ENCODE results near the gene COL6A6. TPM values are rescaled to one million over a fixed set of nuclear protein-coding genes. Genes with fewer than 3 reads are reported as not detected.

The COL6A6 gene
- total RNA-seq, 1 donor from 2014 or later: 103 TPM

DNA sequence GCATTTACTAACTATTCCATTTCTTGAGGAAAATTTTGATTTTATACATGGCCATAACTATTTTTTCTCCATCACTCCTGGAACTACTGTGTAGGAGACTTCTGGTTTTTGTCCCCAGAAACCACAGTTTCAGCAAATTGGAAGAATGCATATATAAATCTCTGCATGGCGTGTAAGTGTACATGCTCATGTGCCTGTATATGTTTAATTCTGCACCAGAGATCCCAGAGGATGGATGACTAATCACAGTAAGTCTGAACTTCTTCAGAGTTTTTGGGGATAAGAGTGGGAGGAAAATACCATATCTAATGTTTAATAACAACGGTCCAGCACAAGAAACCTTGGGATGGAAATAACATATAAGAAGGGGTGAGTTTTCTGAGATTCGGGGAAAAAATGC lies 10.9 kb upstream of the COL6A6 start:
- Histone ChIP-seq H3K4me1 (ENCODE audit: control insufficient read depth in 3 of 3, insufficient read depth in 3 of 3, low read length in 3 of 3) (peaks cover 0 to 6% (median 0%) of the 10 kb centered on the region in 3 donors), H3K9me3 (ENCODE audit: control insufficient read depth in 3 of 3, low read length in 3 of 3) (no peaks in the 10 kb centered on the region), H3K4me3 (ENCODE audit: low read length in 3 of 3) (no peak overlapping the region), H3K36me3 (ENCODE audit: control insufficient read depth in 3 of 3, insufficient read depth in 3 of 3, low read length in 3 of 3) (no peaks in the 10 kb centered on the region), H3K9ac (ENCODE audit: low read depth in 1 of 3, low read length in 3 of 3) (no peak overlapping the region), H3K27me3 (ENCODE audit: control insufficient read depth in 3 of 3, insufficient read depth in 3 of 3, low read length in 3 of 3) (no peaks in the 10 kb centered on the region), H3K27ac (ENCODE audit: low read depth, low read length) (no peak overlapping the region)

DNA sequence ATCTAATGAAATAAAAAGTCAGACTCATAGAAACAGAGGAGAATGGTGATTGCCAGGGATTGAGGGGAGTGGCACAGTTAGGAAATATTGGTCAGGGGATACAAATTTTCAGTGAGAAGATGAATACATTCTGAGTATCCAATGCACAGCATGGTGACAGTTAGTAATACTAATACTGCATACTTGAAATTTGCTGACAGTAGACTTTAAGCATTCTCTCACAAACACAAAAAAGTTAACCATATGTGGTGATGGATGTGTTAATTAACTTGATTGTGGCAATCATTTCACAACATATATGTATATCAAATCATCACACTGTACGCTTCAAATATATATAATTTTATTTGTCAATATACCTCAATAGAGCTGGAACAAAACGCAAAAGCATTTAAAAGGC lies 9.2 kb upstream of the COL6A6 start:
- H3K4me1 ChIP-seq (ENCODE audit: control insufficient read depth in 3 of 3, insufficient read depth in 3 of 3, low read length in 3 of 3): peaks cover 0 to 6% (median 0%) of the 10 kb centered on the region in 3 donors
- no peak overlapping the region for H3K4me3 ChIP-seq (ENCODE audit: low read length in 3 of 3)
- H3K9me3 ChIP-seq (ENCODE audit: control insufficient read depth in 3 of 3, low read length in 3 of 3): no peaks in the 10 kb centered on the region
- H3K36me3 ChIP-seq (ENCODE audit: control insufficient read depth in 3 of 3, insufficient read depth in 3 of 3, low read length in 3 of 3): no peaks in the 10 kb centered on the region
- no peak overlapping the region for H3K27ac ChIP-seq (ENCODE audit: low read depth, low read length)
- H3K9ac ChIP-seq (ENCODE audit: low read depth in 1 of 3, low read length in 3 of 3): no peak overlapping the region
- H3K27me3 ChIP-seq (ENCODE audit: control insufficient read depth in 3 of 3, insufficient read depth in 3 of 3, low read length in 3 of 3): no peaks in the 10 kb centered on the region

DNA sequence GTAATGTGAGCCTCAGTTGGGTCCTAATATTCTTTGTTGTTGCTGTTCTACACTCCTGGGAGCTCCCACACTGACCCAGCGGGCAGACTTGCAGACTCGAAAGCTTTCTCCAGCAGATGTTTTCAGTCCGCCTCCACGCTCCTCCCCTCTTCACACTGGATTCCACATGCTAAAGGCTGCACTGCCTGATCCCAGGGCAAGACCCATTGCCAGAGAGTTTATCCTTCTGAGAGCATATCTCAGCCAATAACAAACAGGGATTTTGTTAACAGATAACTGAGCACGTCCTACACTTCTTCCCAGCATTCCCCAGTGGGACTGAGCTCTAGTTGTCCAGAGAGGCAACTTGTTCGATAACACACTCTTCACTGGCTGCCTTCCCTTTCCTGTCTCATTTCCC lies 8.0 kb upstream of the COL6A6 start:
- Histone ChIP-seq H3K9me3 (ENCODE audit: control insufficient read depth in 3 of 3, low read length in 3 of 3) (no peaks in the 10 kb centered on the region), H3K4me3 (ENCODE audit: low read length in 3 of 3) (no peak overlapping the region), H3K27ac (ENCODE audit: low read depth, low read length) (no peak overlapping the region), H3K36me3 (ENCODE audit: control insufficient read depth in 3 of 3, insufficient read depth in 3 of 3, low read length in 3 of 3) (no peaks in the 10 kb centered on the region), H3K9ac (ENCODE audit: low read depth in 1 of 3, low read length in 3 of 3) (no peak overlapping the region), H3K27me3 (ENCODE audit: control insufficient read depth in 3 of 3, insufficient read depth in 3 of 3, low read length in 3 of 3) (no peaks in the 10 kb centered on the region), H3K4me1 (ENCODE audit: control insufficient read depth in 3 of 3, insufficient read depth in 3 of 3, low read length in 3 of 3) (peaks cover 0 to 6% (median 0%) of the 10 kb centered on the region in 3 donors)

DNA sequence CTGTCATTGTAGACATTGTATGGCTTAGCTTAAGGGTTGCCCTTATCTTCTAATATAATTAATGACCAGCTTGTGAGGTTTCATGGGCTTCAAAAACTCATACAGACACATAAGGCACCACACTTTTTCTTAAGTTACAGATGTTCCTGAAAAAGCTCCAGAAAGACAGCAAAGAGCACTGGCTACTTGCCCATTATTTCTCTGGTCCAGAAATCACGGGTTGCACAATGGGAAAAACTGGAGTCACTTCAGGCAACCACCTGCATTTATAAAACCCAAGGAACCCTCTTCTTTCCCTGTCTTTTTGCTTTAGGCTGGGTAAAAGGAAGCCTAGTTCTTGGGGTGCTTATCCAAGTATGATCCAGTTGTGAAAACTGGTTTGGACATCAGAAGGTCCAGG lies 2.3 kb upstream of the COL6A6 start:
- H3K27ac ChIP-seq (ENCODE audit: low read depth, low read length): no peak overlapping the region

DNA sequence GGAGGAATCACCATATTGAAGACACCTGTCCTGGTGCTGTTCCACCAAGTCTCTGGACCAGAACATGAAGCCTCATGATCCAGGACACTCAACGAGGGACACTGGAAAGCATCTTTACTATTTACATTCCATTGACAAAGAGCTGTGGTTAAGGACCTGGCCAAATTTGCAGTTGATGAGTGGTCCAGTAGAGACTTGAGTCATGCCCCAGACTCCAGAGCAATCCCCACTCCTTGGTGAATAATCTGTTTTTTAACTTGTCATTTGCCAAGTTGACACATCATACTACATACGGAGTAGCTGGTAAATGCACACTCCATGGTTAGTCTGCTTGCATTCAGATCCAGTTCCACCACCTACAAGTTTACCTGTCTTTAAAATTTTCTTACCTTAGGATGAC lies 1.2 kb upstream of the COL6A6 start:
- Histone ChIP-seq H3K27me3 (ENCODE audit: control insufficient read depth in 3 of 3, insufficient read depth in 3 of 3, low read length in 3 of 3) (peaks cover 15 to 26% (median 26%) of the 10 kb centered on the region in 3 donors), H3K9me3 (ENCODE audit: control insufficient read depth in 3 of 3, low read length in 3 of 3) (no peaks in the 10 kb centered on the region), H3K36me3 (ENCODE audit: control insufficient read depth in 3 of 3, insufficient read depth in 3 of 3, low read length in 3 of 3) (no peaks in the 10 kb centered on the region), H3K27ac (ENCODE audit: low read depth, low read length) (no peak overlapping the region), H3K4me3 (ENCODE audit: low read length in 3 of 3) (no peak overlapping the region), H3K4me1 (ENCODE audit: control insufficient read depth in 3 of 3, insufficient read depth in 3 of 3, low read length in 3 of 3) (no peaks in the 10 kb centered on the region), H3K9ac (ENCODE audit: low read depth in 1 of 3, low read length in 3 of 3) (no peak overlapping the region)

More for the DNA sequence above, 2.3 kb upstream of the COL6A6 start:
- H3K36me3 ChIP-seq (ENCODE audit: control insufficient read depth in 3 of 3, insufficient read depth in 3 of 3, low read length in 3 of 3): no peaks in the 10 kb centered on the region
- H3K9ac ChIP-seq (ENCODE audit: low read depth in 1 of 3, low read length in 3 of 3): no peak overlapping the region
- peaks cover 12 to 26% (median 26%) of the 10 kb centered on the region in 3 donors for H3K27me3 ChIP-seq (ENCODE audit: control insufficient read depth in 3 of 3, insufficient read depth in 3 of 3, low read length in 3 of 3)
- H3K9me3 ChIP-seq (ENCODE audit: control insufficient read depth in 3 of 3, low read length in 3 of 3): no peaks in the 10 kb centered on the region
- H3K4me3 ChIP-seq (ENCODE audit: low read length in 3 of 3): no peak overlapping the region
- H3K4me1 ChIP-seq (ENCODE audit: control insufficient read depth in 3 of 3, insufficient read depth in 3 of 3, low read length in 3 of 3): no peaks in the 10 kb centered on the region

DNA sequence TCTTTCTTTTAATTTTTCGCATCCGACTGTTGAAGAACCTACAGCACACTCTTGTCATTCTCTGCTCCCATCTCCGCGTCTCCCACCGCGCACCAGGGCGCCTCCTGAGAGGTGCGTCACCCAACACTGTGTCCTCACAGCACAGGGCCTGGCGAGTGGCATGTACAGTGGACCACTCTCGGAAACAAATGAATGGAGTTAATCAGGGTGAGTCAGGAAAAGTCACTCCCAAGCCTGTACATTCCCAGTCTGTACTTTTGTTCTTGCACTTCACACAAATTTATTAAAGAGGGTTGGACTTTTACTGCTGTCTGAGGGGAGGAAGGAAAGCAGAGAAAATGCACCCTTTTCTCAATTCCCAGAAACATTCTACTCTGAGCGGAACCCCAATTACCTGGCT lies 625 bp downstream of the COL6A6 start:
- H3K27ac ChIP-seq (ENCODE audit: low read depth, low read length): no peak overlapping the region

DNA sequence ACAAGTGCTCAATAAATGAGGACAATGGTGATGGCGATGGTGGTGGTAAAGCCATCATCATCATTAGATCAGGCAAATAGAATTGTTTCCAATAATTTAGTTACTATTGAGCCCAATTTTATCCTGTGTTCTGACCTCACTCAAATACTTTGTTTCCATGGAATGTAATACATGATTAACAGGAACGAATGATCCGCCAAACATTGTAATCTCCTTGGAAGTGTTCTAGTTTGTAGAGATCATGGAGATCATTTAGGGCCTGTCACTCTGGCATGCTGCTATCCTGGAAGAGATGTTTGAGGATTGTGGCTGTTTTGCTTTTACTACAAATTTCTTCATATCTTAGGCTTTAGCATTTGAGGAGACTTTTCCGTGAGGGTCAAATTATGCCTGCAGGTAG lies 2.8 kb downstream of the COL6A6 start:
- H3K27me3 ChIP-seq (ENCODE audit: control insufficient read depth in 3 of 3, insufficient read depth in 3 of 3, low read length in 3 of 3): peaks cover 19 to 26% (median 26%) of the 10 kb centered on the region in 3 donors

More for the DNA sequence above, 625 bp downstream of the COL6A6 start:
- Histone ChIP-seq H3K9me3 (ENCODE audit: control insufficient read depth in 3 of 3, low read length in 3 of 3) (no peaks in the 10 kb centered on the region), H3K4me1 (ENCODE audit: control insufficient read depth in 3 of 3, insufficient read depth in 3 of 3, low read length in 3 of 3) (no peaks in the 10 kb centered on the region), H3K9ac (ENCODE audit: low read depth in 1 of 3, low read length in 3 of 3) (no peak overlapping the region), H3K4me3 (ENCODE audit: low read length in 3 of 3) (peak overlapping the region in 1 of 3 donors; percentile 40), H3K36me3 (ENCODE audit: control insufficient read depth in 3 of 3, insufficient read depth in 3 of 3, low read length in 3 of 3) (no peaks in the 10 kb centered on the region), H3K27me3 (ENCODE audit: control insufficient read depth in 3 of 3, insufficient read depth in 3 of 3, low read length in 3 of 3) (peaks cover 15 to 26% (median 26%) of the 10 kb centered on the region in 3 donors)

DNA sequence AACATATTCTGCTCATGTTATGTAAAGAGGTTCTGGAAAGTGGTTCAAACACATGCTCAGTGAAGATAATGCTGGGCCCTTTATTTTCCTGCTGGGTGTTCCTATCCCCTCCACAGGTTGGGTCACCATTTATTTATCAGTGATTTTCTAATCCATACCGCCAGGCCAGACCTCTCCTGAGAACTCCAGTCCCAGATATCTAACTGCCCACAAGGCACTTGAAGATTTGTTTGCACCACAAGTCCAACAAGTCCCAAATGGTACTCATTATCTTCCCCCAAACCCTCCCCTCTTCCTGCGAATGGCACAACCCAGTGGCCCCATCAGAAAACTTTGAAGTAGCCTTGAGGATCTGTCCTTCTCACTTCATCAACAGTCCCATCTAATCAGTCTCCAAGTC lies 5.4 kb downstream of the COL6A6 start:
- peaks cover 4 to 9% (median 8%) of the 10 kb centered on the region in 3 donors for H3K27me3 ChIP-seq (ENCODE audit: control insufficient read depth in 3 of 3, insufficient read depth in 3 of 3, low read length in 3 of 3)
- no peaks in the 10 kb centered on the region for H3K36me3 ChIP-seq (ENCODE audit: control insufficient read depth in 3 of 3, insufficient read depth in 3 of 3, low read length in 3 of 3)
- H3K9ac ChIP-seq (ENCODE audit: low read depth in 1 of 3, low read length in 3 of 3): no peak overlapping the region
- H3K9me3 ChIP-seq (ENCODE audit: control insufficient read depth in 3 of 3, low read length in 3 of 3): no peaks in the 10 kb centered on the region
- no peak overlapping the region for H3K4me3 ChIP-seq (ENCODE audit: low read length in 3 of 3)
- H3K27ac ChIP-seq (ENCODE audit: low read depth, low read length): no peak overlapping the region
- no peaks in the 10 kb centered on the region for H3K4me1 ChIP-seq (ENCODE audit: control insufficient read depth in 3 of 3, insufficient read depth in 3 of 3, low read length in 3 of 3)

More for the DNA sequence above, 2.8 kb downstream of the COL6A6 start:
- Histone ChIP-seq H3K36me3 (ENCODE audit: control insufficient read depth in 3 of 3, insufficient read depth in 3 of 3, low read length in 3 of 3) (no peaks in the 10 kb centered on the region), H3K27ac (ENCODE audit: low read depth, low read length) (no peak overlapping the region), H3K4me1 (ENCODE audit: control insufficient read depth in 3 of 3, insufficient read depth in 3 of 3, low read length in 3 of 3) (no peaks in the 10 kb centered on the region), H3K9me3 (ENCODE audit: control insufficient read depth in 3 of 3, low read length in 3 of 3) (no peaks in the 10 kb centered on the region), H3K9ac (ENCODE audit: low read depth in 1 of 3, low read length in 3 of 3) (no peak overlapping the region), H3K4me3 (ENCODE audit: low read length in 3 of 3) (no peak overlapping the region)

DNA sequence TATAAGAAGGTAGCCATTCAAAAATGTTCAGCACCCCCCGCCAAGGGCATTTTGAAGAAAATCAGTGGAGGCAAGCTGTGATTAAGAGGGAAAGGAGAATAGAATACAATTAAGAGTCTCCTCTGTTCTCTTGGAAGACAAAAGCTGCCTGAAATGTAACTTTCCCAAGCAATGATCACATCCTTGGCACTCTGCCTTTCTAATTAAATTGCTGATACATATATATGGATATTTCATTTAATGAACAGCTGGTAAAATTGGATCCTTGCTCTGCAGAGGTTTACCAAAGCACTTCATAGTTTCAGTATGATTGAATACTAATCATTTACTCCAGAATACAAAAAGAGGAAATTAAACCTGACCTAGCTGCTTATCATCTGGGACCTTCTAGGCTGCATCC lies 10.4 kb downstream of the COL6A6 start:
- no peak overlapping the region for H3K27ac ChIP-seq (ENCODE audit: low read depth, low read length)
- no peaks in the 10 kb centered on the region for H3K4me1 ChIP-seq (ENCODE audit: control insufficient read depth in 3 of 3, insufficient read depth in 3 of 3, low read length in 3 of 3)
- H3K9ac ChIP-seq (ENCODE audit: low read depth in 1 of 3, low read length in 3 of 3): no peak overlapping the region

DNA sequence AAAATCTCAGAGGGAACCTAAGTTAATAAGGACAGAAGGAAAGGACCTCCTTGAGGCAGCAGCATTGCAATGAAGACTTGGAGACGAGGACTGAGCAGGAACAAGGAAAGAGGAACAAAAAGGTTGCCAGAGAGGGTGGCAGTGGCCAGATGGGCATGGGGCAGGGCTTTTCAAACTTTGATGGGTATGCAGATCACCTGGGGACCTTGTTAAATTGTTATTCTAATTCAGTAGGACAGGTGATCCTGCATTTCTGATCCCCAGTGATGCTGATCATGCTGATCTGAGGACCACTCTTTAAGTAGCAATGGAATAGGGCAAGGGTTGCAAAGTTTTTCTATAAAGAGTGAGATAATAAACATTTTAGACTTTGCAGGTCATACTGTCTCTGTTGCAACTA lies 11.1 kb downstream of the COL6A6 start:
- H3K4me1 ChIP-seq (ENCODE audit: control insufficient read depth in 3 of 3, insufficient read depth in 3 of 3, low read length in 3 of 3): no peaks in the 10 kb centered on the region
- no peaks in the 10 kb centered on the region for H3K36me3 ChIP-seq (ENCODE audit: control insufficient read depth in 3 of 3, insufficient read depth in 3 of 3, low read length in 3 of 3)
- no peak overlapping the region for H3K27ac ChIP-seq (ENCODE audit: low read depth, low read length)
- peaks cover 0 to 4% (median 0%) of the 10 kb centered on the region in 3 donors for H3K27me3 ChIP-seq (ENCODE audit: control insufficient read depth in 3 of 3, insufficient read depth in 3 of 3, low read length in 3 of 3)
- no peak overlapping the region for H3K4me3 ChIP-seq (ENCODE audit: low read length in 3 of 3)
- H3K9ac ChIP-seq (ENCODE audit: low read depth in 1 of 3, low read length in 3 of 3): no peak overlapping the region
- H3K9me3 ChIP-seq (ENCODE audit: control insufficient read depth in 3 of 3, low read length in 3 of 3): no peaks in the 10 kb centered on the region

More for the DNA sequence above, 10.4 kb downstream of the COL6A6 start:
- Histone ChIP-seq H3K9me3 (ENCODE audit: control insufficient read depth in 3 of 3, low read length in 3 of 3) (no peaks in the 10 kb centered on the region), H3K36me3 (ENCODE audit: control insufficient read depth in 3 of 3, insufficient read depth in 3 of 3, low read length in 3 of 3) (no peaks in the 10 kb centered on the region), H3K27me3 (ENCODE audit: control insufficient read depth in 3 of 3, insufficient read depth in 3 of 3, low read length in 3 of 3) (peaks cover 0 to 4% (median 0%) of the 10 kb centered on the region in 3 donors), H3K4me3 (ENCODE audit: low read length in 3 of 3) (no peak overlapping the region)
